ENCODE results near the gene APH1B.

The APH1B gene

GRCh38 chr15:63353887-63354286 is 76.5 kb downstream of the APH1B start:
- Histone ChIP-seq H3K27ac (ENCODE audit: low read depth, low read length) (no peak overlapping the region), H3K9me3 (ENCODE audit: control insufficient read depth, insufficient read depth, low read depth, low read length) (no peaks in the 10 kb centered on the region)

GRCh38 chr15:63354821-63355650 is 77.6 kb downstream of the APH1B start:
- H3K27ac ChIP-seq (ENCODE audit: low read depth, low read length): no peak overlapping the region
- H3K9me3 ChIP-seq (ENCODE audit: control insufficient read depth, insufficient read depth, low read depth, low read length): no peaks in the 10 kb centered on the region
- no peak overlapping the region for H3K9ac ChIP-seq (ENCODE audit: low read length)
- H3K36me3 ChIP-seq (ENCODE audit: control insufficient read depth, insufficient read depth, low read length): no peaks in the 10 kb centered on the region
- H3K4me1 ChIP-seq (ENCODE audit: control insufficient read depth, insufficient read depth, low read length): no peaks in the 10 kb centered on the region
- no peaks in the 10 kb centered on the region for H3K27me3 ChIP-seq (ENCODE audit: control insufficient read depth, insufficient read depth, low read length)
- H3K4me3 ChIP-seq (ENCODE audit: low read depth, low read length): no peak overlapping the region

More at GRCh38 chr15:63353887-63354286, 76.5 kb downstream of the APH1B start:
- no peaks in the 10 kb centered on the region for H3K36me3 ChIP-seq (ENCODE audit: control insufficient read depth, insufficient read depth, low read length)
- H3K9ac ChIP-seq (ENCODE audit: low read length): no peak overlapping the region
- H3K4me1 ChIP-seq (ENCODE audit: control insufficient read depth, insufficient read depth, low read length): no peaks in the 10 kb centered on the region
- no peak overlapping the region for H3K4me3 ChIP-seq (ENCODE audit: low read depth, low read length)
- no peaks in the 10 kb centered on the region for H3K27me3 ChIP-seq (ENCODE audit: control insufficient read depth, insufficient read depth, low read length)

- Histone ChIP-seq H3K27me3 (ENCODE audit: control insufficient read depth, insufficient read depth, low read length) (no peaks in the 10 kb centered on the region), H3K4me1 (ENCODE audit: control insufficient read depth, insufficient read depth, low read length) (peaks cover 9% of the 10 kb centered on the region), H3K27ac (ENCODE audit: low read depth, low read length) (no peak overlapping the region)
Measured at GRCh38 chr15:63357061-63357460, 79.7 kb downstream of the APH1B start.

GRCh38 chr15:63357731-63358130 is 80.3 kb downstream of the APH1B start:
- no peaks in the 10 kb centered on the region for H3K27me3 ChIP-seq (ENCODE audit: control insufficient read depth, insufficient read depth, low read length)
- peaks cover 13% of the 10 kb centered on the region for H3K4me1 ChIP-seq (ENCODE audit: control insufficient read depth, insufficient read depth, low read length)
- no peak overlapping the region for H3K4me3 ChIP-seq (ENCODE audit: low read depth, low read length)
- H3K27ac ChIP-seq (ENCODE audit: low read depth, low read length): no peak overlapping the region
- no peaks in the 10 kb centered on the region for H3K36me3 ChIP-seq (ENCODE audit: control insufficient read depth, insufficient read depth, low read length)
- H3K9ac ChIP-seq (ENCODE audit: low read length): no peak overlapping the region
- H3K9me3 ChIP-seq (ENCODE audit: control insufficient read depth, insufficient read depth, low read depth, low read length): no peaks in the 10 kb centered on the region

More at GRCh38 chr15:63357061-63357460, 79.7 kb downstream of the APH1B start:
- Histone ChIP-seq H3K9me3 (ENCODE audit: control insufficient read depth, insufficient read depth, low read depth, low read length) (no peaks in the 10 kb centered on the region), H3K9ac (ENCODE audit: low read length) (no peak overlapping the region), H3K4me3 (ENCODE audit: low read depth, low read length) (no peak overlapping the region), H3K36me3 (ENCODE audit: control insufficient read depth, insufficient read depth, low read length) (no peaks in the 10 kb centered on the region)

GRCh38 chr15:63358241-63359029 is 81.0 kb downstream of the APH1B start:
- no peaks in the 10 kb centered on the region for H3K9me3 ChIP-seq (ENCODE audit: control insufficient read depth, insufficient read depth, low read depth, low read length)
- H3K9ac ChIP-seq (ENCODE audit: low read length): no peak overlapping the region
- no peak overlapping the region for H3K4me3 ChIP-seq (ENCODE audit: low read depth, low read length)
- no peak overlapping the region for H3K27ac ChIP-seq (ENCODE audit: low read depth, low read length)
- peaks cover 20% of the 10 kb centered on the region for H3K4me1 ChIP-seq (ENCODE audit: control insufficient read depth, insufficient read depth, low read length)
- H3K27me3 ChIP-seq (ENCODE audit: control insufficient read depth, insufficient read depth, low read length): no peaks in the 10 kb centered on the region
- H3K36me3 ChIP-seq (ENCODE audit: control insufficient read depth, insufficient read depth, low read length): no peaks in the 10 kb centered on the region
